Muscle layer of colon (tissue), 2 donors: Measurements from ENCODE around the gene RGS17.

Experiments
- H3K27ac ChIP-seq: one replicate; pipeline ENCODE4 v1.7.0; 2013; ENCODE audit warnings: low read depth, mild to moderate bottlenecking, low read length, moderate library complexity
- H3K27me3 ChIP-seq, 2 donors: one replicate each; pipeline ENCODE4 v1.7.0; 2013; ENCODE audit warnings: low read length in 2 of 2, mild to moderate bottlenecking in 2 of 2; ENCODE audit not compliant: insufficient read depth in 2 of 2, control insufficient read depth in 1 of 2
- H3K36me3 ChIP-seq: one replicate; pipeline ENCODE4 v1.7.0; 2013; ENCODE audit warnings: mild to moderate bottlenecking, low read length; ENCODE audit not compliant: insufficient read depth
- H3K4me1 ChIP-seq: one replicate; pipeline ENCODE4 v1.7.0; 2013; ENCODE audit warnings: mild to moderate bottlenecking, low read length; ENCODE audit not compliant: insufficient read depth
- H3K4me3 ChIP-seq, 2 donors: one replicate each; pipeline ENCODE4 v1.7.0; 2013; ENCODE audit warnings: low read length in 2 of 2, low read depth in 1 of 2, mild to moderate bottlenecking in 1 of 2, moderate library complexity in 1 of 2
- H3K9ac ChIP-seq: one replicate; pipeline ENCODE4 v1.7.0; 2013; ENCODE audit warnings: low read length
- H3K9me3 ChIP-seq: one replicate; pipeline ENCODE4 v1.7.0; 2013; ENCODE audit warnings: mild to moderate bottlenecking, low read length
- donor health status: abdominal sarcoma.
- donor health status: Adenocarcinoma of cecum.

Gene RGS17

DNA sequence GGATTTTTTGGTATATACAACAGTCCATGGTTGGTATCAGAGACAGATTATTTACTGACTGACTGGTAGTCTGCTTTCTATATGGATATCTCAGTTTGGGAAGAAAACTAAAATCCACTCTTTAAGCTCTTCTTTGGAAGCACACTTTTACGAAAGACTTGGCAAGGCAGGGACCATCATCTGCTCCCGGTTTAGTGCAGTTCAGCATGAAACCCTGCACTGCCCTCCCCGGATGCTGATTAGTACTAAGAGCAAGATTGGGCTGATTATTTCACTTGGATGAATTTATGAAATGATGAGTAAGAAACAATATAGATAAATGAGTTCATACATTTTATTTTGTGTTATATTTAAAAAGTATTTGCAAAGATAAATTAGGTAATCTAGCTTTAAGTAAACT lies 56.3 kb downstream of the RGS17 start:
- Histone ChIP-seq H3K4me1 (no peaks in the 10 kb centered on the region), H3K27ac (no peak overlapping the region), H3K9ac (no peak overlapping the region), H3K4me3 (no peak overlapping the region), H3K27me3 (no peaks in the 10 kb centered on the region), H3K9me3 (no peaks in the 10 kb centered on the region), H3K36me3 (no peaks in the 10 kb centered on the region)

GRCh38 chr6:153073841-153074240 lies 57.2 kb downstream of the RGS17 start:
- Histone ChIP-seq H3K36me3 (no peaks in the 10 kb centered on the region), H3K4me3 (no peak overlapping the region), H3K9ac (no peak overlapping the region), H3K4me1 (no peaks in the 10 kb centered on the region), H3K27me3 (no peaks in the 10 kb centered on the region), H3K9me3 (no peaks in the 10 kb centered on the region), H3K27ac (no peak overlapping the region)

DNA sequence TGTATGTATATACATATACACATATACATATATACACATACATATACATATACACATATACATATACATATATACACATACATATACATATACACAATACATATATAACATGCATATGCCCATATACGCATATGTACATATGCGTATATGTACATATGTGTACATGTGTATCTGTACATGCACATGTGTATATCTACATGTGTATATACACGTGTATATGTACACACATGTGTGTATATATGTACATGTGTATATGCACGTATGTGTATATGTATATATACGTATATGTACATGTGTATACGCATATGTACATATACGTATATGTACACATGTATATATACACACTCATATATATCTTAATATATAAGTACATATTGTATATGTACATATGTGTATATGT lies 60.3 kb downstream of the RGS17 start:
- no peaks in the 10 kb centered on the region for H3K9me3 ChIP-seq
- H3K4me3 ChIP-seq = no peak overlapping the region
- H3K36me3 ChIP-seq = no peaks in the 10 kb centered on the region

DNA sequence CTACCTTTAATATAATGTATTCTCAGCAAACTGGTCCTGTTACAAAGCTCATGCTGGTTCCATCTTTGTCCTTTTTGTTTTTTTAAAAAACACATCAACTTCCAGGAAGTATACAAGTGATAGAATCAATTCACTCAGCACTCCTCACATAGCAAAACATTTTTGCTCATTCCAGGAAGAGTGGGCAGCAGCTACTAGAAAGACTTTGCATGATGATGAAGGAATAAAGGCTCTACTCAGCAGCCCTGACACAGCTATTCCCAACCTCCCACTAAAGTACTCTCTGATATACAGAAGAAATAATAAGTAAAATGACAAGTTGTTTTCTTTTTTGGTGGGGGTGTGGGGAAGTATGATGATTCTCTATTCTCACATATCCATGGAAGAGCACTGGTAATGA lies 61.2 kb downstream of the RGS17 start:
- no peaks in the 10 kb centered on the region for H3K4me1 ChIP-seq
- no peak overlapping the region for H3K27ac ChIP-seq
- no peaks in the 10 kb centered on the region for H3K9me3 ChIP-seq
- H3K4me3 ChIP-seq = no peak overlapping the region
- H3K27me3 ChIP-seq = no peaks in the 10 kb centered on the region
- no peaks in the 10 kb centered on the region for H3K36me3 ChIP-seq
- H3K9ac ChIP-seq = no peak overlapping the region

More for the DNA sequence above, 60.3 kb downstream of the RGS17 start:
- Histone ChIP-seq H3K27ac (no peak overlapping the region), H3K4me1 (no peaks in the 10 kb centered on the region), H3K27me3 (no peaks in the 10 kb centered on the region), H3K9ac (no peak overlapping the region)

DNA sequence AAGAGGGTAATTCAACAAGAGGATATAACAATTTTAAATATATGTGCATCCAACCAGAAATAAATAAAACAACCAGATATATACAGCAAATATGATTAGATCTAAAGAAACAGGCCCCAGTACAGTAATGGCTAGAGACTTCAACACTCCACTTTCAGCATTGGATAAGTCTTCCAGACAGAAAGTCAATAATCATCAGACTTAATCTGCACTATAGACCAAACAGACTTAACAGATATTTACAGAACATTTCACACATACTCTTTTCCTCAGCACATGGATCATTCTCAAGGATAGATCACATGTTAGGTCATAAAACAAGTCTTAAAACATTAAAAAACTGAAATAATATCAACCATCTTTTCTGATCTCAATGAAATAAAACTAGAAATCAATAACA lies 65.9 kb downstream of the RGS17 start:
- no peaks in the 10 kb centered on the region for H3K27me3 ChIP-seq
- H3K4me1 ChIP-seq = no peaks in the 10 kb centered on the region
- H3K9ac ChIP-seq = no peak overlapping the region
- H3K36me3 ChIP-seq = no peaks in the 10 kb centered on the region
- H3K4me3 ChIP-seq = no peak overlapping the region
- H3K27ac ChIP-seq = no peak overlapping the region
- no peaks in the 10 kb centered on the region for H3K9me3 ChIP-seq

DNA sequence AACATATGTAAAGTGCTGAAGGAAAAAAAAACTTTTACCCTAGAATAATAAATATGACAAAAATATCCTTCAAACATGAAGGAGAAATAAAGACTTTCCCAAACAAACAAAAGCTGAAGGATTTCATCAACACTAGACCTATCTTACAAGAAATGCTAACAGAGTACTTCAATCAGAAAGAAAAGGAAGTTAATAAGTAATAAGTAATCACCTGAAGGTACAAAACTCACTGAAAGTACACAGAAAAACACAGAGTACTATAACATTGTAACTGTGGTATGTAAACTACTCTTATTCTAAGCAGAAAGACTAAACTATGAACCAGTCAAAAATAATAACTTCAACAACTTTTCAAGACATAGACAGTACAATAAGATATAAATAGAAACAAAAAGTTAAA lies 67.1 kb downstream of the RGS17 start:
- no peaks in the 10 kb centered on the region for H3K36me3 ChIP-seq
- no peaks in the 10 kb centered on the region for H3K9me3 ChIP-seq
- H3K27me3 ChIP-seq = no peaks in the 10 kb centered on the region
- H3K27ac ChIP-seq = no peak overlapping the region
- no peak overlapping the region for H3K4me3 ChIP-seq
- H3K4me1 ChIP-seq = no peaks in the 10 kb centered on the region
- no peak overlapping the region for H3K9ac ChIP-seq

DNA sequence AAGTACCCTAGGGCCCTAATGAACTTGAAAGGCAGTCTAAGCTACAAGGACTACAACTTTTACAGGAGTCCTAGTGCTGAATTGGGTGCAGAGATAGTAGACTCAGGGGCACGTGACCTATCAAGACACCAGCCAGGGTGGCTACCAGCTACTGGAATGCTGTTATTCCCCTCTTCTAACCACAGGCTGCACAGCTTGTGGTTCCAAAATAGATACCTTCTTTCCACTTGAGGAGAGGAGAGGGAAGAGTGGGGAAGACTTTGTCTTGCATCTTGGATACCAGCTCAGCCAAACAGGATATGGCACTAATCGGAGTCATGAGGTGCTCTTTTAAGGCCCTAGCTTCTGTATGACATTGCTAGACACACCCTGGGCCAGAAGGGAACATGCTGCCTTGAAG lies 68.6 kb downstream of the RGS17 start:
- H3K4me3 ChIP-seq = no peak overlapping the region
- no peaks in the 10 kb centered on the region for H3K4me1 ChIP-seq
- H3K36me3 ChIP-seq = no peaks in the 10 kb centered on the region
- H3K27ac ChIP-seq = no peak overlapping the region
- H3K27me3 ChIP-seq = no peaks in the 10 kb centered on the region
- no peaks in the 10 kb centered on the region for H3K9me3 ChIP-seq
- no peak overlapping the region for H3K9ac ChIP-seq

- no peak overlapping the region for H3K9ac ChIP-seq
- no peaks in the 10 kb centered on the region for H3K4me1 ChIP-seq
- no peak overlapping the region for H3K4me3 ChIP-seq
- H3K36me3 ChIP-seq = no peaks in the 10 kb centered on the region
- no peaks in the 10 kb centered on the region for H3K27me3 ChIP-seq
- H3K27ac ChIP-seq = no peak overlapping the region
- no peaks in the 10 kb centered on the region for H3K9me3 ChIP-seq
Measured at GRCh38 chr6:153059757-153060156, 71.3 kb downstream of the RGS17 start.

- no peak overlapping the region for H3K9ac ChIP-seq
- no peaks in the 10 kb centered on the region for H3K4me1 ChIP-seq
- H3K27ac ChIP-seq = no peak overlapping the region
- H3K9me3 ChIP-seq = no peaks in the 10 kb centered on the region
- no peaks in the 10 kb centered on the region for H3K27me3 ChIP-seq
- H3K4me3 ChIP-seq = no peak overlapping the region
- no peaks in the 10 kb centered on the region for H3K36me3 ChIP-seq
Measured at GRCh38 chr6:153059311-153059710, 71.8 kb downstream of the RGS17 start.

DNA sequence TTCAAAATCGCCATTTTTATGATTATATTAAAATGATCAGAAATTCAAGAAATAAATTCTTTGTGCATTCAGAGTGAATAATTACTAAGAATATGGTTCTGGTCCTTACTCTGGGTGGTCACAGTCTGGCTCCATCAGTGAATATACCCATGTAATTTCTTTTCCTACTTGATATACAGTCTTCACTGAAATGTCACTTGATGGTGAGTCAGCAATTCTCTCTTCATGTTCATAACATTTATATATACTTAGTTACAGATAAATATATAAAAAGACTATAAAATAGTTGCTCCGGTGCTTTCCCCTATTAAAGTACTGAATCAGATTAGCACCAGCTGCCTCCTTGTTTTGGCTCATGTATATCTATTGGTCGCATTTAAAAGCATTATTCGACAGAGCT lies 72.2 kb downstream of the RGS17 start:
- no peaks in the 10 kb centered on the region for H3K36me3 ChIP-seq
- H3K9me3 ChIP-seq = no peaks in the 10 kb centered on the region
- H3K27ac ChIP-seq = no peak overlapping the region
- no peak overlapping the region for H3K4me3 ChIP-seq
- no peak overlapping the region for H3K9ac ChIP-seq
- no peaks in the 10 kb centered on the region for H3K27me3 ChIP-seq
- H3K4me1 ChIP-seq = no peaks in the 10 kb centered on the region

- Histone ChIP-seq H3K9ac (no peak overlapping the region), H3K4me3 (no peak overlapping the region), H3K27me3 (no peaks in the 10 kb centered on the region), H3K9me3 (no peaks in the 10 kb centered on the region), H3K4me1 (no peaks in the 10 kb centered on the region), H3K27ac (no peak overlapping the region), H3K36me3 (no peaks in the 10 kb centered on the region)
Measured at GRCh38 chr6:153058291-153058690, 72.8 kb downstream of the RGS17 start.

DNA sequence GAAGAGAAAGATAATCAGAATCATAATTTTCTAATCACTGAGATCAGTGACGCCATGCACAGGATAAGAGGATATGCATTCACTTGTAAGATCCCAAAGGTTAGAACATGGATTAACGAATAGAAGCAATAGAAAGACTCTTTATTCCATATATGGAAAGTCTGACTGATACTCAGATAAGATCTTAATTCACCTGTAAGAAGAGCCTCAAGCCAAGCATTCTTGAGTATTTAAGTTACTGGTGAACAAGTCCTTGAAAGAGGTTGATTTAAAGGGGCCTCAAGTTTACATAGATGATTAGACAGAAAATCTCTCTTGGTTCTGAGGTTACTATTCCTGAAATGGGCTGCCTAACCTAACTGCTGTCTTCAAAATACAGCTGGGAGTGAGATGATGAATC lies 74.8 kb downstream of the RGS17 start:
- H3K9me3 ChIP-seq = no peaks in the 10 kb centered on the region
- H3K4me3 ChIP-seq = no peak overlapping the region
- no peaks in the 10 kb centered on the region for H3K36me3 ChIP-seq
- H3K9ac ChIP-seq = no peak overlapping the region
- H3K27ac ChIP-seq = no peak overlapping the region
- H3K4me1 ChIP-seq = no peaks in the 10 kb centered on the region
- H3K27me3 ChIP-seq = no peaks in the 10 kb centered on the region
